Inflammatory macrophage treated with lipopolysaccharide for 1 hour (primary cell): ENCODE measurements around the gene GRIA1.

ENCODE experiments used
- DNase-seq, 2 donors: peaks; one replicate each; pipeline ENCODE4 v3.0.0-alpha.2; 2020 to 2022

Gene GRIA1

GRCh38 chr5:153745778-153746395, 255.4 kb downstream of the GRIA1 start:
- DNase-seq: no peak

GRCh38 chr5:153746440-153746839, 256.0 kb downstream of the GRIA1 start:
- no peak for DNase-seq

DNA sequence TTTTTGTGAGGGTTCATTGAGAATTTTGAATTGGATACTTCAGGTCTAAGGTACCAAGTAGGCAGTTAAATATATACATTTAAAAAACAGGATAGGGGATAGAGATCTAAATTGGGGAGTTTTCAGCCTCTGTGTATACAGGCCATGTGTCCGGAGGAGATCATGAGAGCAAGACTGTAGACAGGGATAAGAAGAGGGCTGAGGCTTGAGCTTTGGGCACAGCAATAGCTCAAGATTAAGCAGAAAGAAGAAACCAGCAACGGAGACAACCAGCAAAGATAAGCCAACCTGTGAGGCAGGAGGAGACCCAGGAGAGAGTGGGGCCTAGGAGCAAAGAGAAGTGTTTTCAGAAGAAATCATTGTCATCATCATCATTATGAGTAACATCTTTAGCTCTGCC, 258.4 kb downstream of the GRIA1 start:
- DNase-seq: no peak

DNA sequence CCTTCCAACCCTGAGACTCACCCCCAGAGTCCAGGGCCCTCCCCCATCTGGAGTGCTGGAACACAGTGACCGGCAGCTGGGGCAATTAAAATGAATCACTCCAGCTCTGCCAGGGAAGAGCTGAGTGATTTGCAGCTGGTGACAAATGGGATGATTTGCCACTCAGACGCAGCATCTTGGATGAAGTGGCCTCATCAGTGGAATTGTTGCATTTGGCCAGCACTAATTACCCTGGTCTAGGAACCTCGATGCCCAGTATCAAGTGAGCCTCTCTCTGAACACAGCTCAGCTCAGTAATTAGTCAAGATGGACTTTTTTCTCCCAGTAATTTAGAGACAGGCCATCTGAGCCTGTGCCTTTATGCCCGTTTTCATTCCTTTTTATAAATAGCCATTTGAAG, 259.5 kb downstream of the GRIA1 start:
- DNase-seq: no peak

DNA sequence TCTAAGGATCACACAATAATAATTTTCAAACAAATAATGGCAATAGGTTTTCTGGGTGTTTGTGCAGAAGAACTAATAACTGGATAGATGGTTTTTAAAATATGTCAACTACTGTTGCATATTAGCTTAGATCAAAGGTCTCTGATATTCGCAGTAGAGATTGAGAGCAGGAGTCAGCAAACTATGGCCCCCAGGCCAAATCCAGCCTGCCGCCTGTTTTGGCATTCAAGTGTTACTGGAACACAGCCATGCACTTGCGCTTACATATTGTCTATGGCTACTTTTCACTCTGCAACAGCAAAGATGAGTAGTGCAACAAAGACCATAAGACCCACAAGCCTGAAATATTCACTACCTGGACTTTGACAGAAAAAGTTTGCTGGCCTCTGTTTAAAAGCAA, 260.8 kb downstream of the GRIA1 start:
- no peak for DNase-seq

GRCh38 chr5:153752890-153753289, 262.4 kb downstream of the GRIA1 start:
- no peak for DNase-seq

DNA sequence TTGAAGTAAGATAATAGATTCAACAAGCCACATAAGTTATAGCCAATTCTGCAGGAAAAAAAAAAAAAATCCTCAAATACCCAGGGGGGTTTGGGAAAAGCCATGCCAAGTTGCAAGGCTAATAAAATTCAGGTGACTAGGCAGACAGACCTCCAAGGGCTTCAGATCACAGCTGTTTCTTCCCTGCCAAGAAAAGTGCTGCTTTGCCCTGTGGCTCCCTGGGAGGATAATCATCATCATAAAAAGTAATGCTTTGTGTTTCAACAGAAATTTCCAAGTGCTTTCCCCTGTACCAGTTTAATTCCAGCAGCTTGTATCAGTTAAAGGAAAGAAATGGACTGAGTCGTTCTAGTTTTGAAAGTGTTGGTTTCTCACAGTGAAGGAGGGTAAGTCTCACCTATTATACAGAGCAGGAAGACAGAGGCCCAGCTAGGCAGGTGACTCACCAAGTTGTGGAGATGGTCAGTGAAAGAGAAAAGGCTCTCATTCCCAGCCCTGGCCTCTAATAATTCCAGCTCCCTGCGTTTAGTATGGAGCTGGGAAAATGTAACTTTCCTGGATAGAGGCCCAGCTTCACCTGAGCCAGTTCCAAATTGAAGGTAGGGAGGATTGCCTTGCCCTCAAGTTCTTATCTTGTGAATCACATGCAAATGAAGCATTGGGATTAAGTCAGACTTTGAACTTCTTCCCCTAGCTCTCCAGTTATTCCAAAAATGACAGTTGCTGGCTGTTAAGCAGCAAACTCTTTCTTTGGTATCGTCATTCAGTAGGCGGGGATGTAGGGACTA, 263.4 kb downstream of the GRIA1 start:
- DNase-seq: no peak

- no peak for DNase-seq
Measured at GRCh38 chr5:153755913-153756500, 265.5 kb downstream of the GRIA1 start.

- no peak for DNase-seq
Measured at GRCh38 chr5:153756540-153756939, 266.1 kb downstream of the GRIA1 start.

DNA sequence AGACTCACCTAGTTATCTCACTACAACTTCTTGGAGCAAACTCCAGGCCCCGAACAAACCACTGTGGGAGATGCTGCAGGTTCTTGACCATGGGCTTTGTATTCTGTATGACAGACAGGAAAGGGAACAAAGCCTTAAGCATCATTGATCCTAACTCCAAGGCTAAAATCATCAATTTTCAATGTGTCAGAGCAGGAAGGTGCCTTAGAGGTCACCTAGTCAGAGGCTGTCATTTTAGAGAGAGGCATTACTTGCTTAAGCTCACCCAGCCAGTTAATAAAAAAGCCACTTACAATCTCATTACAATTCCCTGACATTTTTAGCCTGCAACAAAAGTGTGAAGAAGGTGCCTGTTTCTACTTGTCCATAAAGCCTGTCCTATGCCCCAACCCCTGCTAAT, 275.5 kb downstream of the GRIA1 start:
- DNase-seq: no peak

GRCh38 chr5:153767221-153768188, 277.0 kb downstream of the GRIA1 start:
- no peak for DNase-seq

DNA sequence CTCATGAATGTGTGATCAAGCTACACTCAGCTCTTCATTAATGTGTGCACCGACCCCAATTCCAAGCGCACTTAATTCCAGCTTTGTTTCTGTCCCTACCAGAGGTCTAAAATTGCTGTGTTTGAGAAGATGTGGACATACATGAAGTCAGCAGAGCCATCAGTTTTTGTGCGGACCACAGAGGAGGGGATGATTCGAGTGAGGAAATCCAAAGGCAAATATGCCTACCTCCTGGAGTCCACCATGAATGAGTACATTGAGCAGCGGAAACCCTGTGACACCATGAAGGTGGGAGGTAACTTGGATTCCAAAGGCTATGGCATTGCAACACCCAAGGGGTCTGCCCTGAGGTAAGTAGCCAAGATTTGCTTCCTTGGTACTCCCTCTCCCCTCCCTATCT, 279.6 kb downstream of the GRIA1 start:
- DNase-seq: no peak

DNA sequence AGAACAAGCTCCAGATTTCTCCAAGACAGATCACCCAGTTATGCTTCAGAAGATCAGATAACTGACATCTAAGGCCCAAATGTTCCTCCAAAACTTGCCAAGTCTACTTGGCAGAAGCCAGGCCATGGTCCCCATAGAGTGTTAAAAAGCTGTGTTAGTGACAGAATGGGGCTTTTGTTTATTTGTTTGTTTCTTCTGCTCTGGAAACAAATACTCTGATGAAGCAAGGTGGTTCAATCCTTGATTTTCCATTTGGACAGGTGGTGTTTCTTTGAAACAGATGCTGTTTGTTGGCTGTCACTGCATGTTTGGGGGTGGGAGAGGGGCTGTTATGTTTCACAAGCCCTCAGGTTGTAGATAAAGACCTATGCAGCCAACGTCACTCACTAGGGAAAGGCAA, 284.2 kb downstream of the GRIA1 start:
- no peak for DNase-seq

DNA sequence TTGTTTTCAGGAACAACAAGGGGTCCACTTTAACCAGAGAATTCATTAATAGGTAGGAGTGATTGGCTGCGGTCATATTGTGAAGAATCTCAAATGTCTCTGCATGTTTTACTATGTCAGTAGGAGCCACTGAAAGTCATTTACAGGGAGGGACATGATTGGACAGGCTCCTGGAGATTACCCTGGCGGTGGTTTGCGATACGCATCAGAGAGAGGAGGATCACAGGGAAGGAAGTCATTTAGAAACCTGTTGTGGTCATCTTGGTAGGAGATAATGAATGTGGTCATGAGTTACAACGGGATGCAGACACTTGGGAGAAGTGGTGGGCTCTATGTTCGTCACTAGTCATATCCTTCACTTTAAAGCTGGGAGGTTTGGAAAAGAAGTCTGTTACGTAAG, 285.5 kb downstream of the GRIA1 start:
- DNase-seq: no peak

- no peak for DNase-seq
Measured at GRCh38 chr5:153777681-153778581, 287.5 kb downstream of the GRIA1 start.

- DNase-seq: no peak
Measured at GRCh38 chr5:153779836-153780235, 289.4 kb downstream of the GRIA1 start.

DNA sequence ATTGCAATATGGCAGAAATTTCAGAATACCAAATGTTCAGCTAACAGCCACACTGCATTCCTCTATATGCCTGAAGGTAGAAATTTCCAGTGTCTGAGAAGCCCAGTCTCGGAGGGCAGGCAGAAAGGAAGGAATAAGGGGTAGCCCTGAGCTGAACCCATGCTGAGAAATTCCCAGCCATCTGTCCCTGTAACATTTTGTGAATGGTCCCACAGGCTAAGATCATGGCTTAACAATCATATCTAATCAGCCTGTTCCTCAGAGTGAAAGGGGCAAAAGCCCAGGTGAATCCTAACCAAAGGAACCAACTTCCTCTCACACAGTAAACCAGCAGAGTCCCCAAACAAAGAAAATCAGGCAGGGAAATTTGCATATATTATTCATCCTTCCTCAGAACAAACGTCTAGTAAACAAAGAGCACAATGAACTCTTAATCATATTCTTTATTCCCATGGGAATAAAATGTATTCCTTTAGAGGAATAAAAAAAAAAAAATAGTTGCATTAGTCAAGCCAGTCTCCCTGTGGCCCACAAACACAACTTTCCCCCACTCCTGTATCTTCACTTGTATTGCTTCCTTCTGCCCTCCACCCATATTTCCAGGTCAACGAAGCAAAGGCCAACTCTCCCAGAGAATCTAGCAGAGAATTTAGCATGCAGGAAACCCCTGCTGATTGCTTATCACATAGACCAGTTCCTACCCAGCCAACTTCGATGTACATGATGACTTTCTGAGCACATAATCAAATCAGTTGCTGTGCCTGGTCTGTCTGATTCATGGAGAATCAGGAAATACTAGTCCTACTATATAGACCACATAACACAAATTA, 290.6 kb downstream of the GRIA1 start:
- no peak for DNase-seq

DNA sequence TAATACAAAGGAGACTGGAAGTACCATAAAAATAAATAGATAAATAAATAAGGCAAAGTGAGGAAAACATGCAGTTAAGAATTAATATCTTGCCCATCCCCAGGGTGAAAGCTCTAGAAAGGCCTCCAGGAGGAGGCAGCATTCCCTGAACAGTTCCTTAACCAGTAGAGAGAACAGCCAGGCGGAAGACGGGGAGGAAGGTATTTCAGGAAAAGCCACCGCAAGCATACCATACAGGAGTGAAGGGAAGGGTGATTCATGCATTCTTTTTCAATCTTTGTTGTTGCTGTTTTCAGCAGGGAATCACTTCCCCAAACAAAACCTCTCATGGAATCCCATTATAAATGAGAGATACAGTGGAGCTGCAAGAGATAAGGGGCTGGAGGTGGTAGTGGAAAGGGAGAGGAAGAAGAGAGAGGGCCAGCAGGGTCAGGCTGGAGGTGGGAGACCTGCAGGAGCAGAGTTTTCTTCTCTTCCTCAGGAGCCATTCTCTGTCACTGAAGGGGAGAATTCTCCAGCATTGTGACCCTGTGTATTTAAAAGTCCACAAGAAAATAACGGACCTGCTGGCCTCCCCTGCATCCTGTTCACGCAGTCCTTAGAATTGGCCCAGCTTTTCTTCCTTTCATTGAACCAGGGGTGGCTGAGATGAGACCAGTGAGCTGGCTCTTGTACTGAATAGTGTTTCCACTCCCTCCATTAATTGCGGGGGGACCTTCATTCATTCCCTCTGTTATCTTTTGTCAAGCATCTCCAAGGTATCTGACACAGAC, 292.3 kb downstream of the GRIA1 start:
- DNase-seq: no peak

DNA sequence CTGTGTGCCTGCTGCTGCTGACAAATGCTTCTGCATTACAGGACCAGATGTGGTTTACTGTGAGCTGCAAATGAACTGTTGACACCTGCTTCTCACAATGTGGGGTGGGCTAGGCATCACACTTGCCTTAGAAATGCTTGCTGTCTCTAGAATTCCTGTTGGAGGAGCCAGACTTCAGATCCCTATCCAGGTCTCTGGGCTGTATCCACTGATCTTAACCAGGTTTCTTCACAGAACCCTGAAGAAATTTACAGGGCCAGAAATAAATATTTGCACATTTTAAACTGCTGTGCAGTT, 292.8 kb downstream of the GRIA1 start:
- no peak for DNase-seq

DNA sequence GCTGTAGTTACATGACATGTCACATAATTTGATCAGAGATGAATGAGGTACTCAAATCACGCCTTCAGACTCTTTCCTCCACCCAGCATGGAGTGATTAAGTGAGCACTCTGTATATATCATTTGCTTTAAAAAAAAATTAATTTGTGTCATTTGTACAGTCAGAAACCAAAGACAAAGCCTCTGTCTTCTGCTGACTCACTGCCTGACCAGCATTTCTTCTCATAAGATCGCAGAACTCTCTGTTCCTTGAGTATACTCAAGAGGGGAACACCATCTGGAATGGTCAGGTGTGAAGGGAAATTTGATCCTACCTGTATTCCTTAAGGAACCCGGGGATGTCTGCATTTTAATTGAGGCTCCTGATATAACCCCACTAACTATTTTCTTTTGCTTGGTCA, 293.8 kb downstream of the GRIA1 start:
- no peak for DNase-seq

- DNase-seq: no peak
Measured at GRCh38 chr5:153791339-153791738, 300.9 kb downstream of the GRIA1 start.
